Astrocyte (in vitro differentiated cells and primary cell): ENCODE data around the gene TTF1.

Source experiments
- EZH2 ChIP-seq: IDR thresholded peaks from 2 replicates; pipeline ENCODE4 v1.6.1; 2012; ENCODE audit warnings: mild to moderate bottlenecking, low read length, inconsistent platforms; ENCODE audit not compliant: insufficient read depth
- TF ChIP-seq, protein P1 (sequence below): IDR thresholded peaks from 2 replicates; pipeline ENCODE4 v1.5.1; 2011; ENCODE audit warnings: low read depth, mild to moderate bottlenecking, inconsistent platforms, low read length, moderate library complexity; ENCODE audit not compliant: insufficient read depth

DNA sequence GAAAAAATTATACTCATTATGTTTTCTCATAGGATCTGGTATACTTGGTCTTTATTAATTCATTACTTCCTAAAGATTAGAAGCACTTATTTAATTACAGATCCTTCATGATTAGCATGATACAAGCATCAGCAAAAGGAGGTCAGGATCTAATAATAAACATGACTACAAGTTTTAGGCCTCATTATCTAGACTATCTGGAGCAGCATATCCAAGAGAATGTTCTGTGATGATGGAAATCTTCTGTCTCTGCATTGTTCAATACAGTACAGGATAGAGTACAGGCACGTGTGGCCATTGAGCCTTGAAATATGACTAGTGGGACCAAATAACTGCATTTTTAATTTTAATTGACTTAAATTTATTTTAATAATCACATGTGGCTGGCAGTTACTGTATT, 73.1 kb downstream of the TTF1 start:
- TF ChIP-seq, protein P1, sequence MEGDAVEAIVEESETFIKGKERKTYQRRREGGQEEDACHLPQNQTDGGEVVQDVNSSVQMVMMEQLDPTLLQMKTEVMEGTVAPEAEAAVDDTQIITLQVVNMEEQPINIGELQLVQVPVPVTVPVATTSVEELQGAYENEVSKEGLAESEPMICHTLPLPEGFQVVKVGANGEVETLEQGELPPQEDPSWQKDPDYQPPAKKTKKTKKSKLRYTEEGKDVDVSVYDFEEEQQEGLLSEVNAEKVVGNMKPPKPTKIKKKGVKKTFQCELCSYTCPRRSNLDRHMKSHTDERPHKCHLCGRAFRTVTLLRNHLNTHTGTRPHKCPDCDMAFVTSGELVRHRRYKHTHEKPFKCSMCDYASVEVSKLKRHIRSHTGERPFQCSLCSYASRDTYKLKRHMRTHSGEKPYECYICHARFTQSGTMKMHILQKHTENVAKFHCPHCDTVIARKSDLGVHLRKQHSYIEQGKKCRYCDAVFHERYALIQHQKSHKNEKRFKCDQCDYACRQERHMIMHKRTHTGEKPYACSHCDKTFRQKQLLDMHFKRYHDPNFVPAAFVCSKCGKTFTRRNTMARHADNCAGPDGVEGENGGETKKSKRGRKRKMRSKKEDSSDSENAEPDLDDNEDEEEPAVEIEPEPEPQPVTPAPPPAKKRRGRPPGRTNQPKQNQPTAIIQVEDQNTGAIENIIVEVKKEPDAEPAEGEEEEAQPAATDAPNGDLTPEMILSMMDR: no peak
- no peak for TF ChIP-seq EZH2
